ENCODE results near the gene HID1.
"Not testable (repeated sequence)": the region's sequence is repeated elsewhere in the genome, so short reads cannot be mapped to it uniquely, and the experiment has no call there.

The HID1 gene

DNA sequence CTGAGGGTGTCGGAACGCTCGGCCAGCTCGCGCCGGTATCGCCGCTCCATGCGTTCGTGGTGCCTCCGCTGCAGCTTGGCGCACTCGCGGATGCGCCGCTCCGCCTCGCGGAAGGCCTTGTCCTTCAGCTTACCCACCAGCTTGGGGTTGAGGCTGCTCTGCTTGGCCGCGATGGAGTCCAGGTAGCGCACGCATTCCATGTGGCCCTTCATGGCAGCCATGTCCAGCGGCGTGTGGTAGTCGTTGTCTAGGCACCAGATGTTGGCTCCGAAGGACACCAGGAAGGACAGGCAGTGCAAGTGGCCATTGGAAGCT lies 52.3 kb downstream of the HID1 start:
- no peak for DNase-seq

DNA sequence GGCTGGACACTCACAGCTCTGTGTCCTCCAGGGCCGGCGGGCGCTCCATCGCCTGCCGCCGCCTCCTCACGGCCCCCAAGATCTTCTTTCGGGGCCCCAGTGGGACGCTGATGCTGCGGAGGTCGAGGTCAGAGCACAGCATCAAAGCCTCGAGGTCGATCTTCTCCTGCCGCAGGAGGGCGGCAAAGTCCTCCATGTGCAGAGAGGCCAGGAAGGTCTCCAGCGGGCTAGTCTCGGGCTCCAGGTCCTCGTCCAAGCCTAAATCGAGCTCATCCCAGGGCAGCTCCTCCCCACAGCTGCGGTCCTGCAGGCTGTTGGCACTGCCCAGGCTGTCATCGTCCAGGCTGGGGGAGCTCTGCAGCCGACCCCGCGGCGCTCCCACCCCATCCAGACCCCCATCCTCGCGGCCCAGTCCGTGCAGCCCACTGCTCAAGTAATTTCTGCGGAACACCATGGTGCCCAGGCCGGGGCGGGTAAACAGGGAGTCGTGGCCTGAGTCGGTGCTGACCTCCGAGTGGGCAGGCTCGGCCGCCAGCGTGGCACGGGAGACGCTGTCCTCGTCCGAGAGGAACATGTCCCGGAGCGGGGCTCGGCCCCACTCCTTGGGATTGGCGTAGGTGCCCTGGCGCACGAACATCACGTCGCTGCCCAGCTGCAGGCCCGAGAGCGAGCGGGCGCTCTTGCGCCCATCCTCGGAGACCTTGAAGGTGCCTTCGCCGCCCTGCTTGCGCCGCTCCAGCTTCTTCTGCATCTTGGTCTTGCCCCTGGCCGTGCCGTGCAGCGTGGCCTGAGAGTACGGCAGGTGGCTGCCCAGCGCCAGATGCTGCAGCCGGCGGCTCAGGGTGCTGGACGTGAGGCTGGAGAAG lies 52.9 kb downstream of the HID1 start:
- DNase-seq, result peak; percentile 9

DNA sequence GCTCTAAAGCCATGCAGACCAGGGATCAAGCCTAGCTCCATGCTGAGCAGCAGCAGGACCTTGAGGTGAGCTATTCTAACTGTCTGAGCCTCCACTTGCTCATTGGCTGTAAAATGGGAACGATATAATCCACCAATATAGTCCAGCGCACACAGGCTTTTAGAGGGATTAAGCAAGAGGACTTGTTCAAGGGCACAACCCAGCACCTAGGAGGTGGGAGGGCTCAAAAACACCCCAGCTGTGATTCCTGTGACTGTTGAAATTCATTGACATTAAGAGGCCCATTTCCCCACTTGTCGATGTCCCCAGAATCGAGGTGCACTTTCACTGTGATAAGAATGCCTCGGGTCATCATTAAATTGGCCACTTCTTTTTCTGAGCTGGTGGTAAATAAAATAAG lies 53.7 kb downstream of the HID1 start:
- DNase-seq, result no peak

DNA sequence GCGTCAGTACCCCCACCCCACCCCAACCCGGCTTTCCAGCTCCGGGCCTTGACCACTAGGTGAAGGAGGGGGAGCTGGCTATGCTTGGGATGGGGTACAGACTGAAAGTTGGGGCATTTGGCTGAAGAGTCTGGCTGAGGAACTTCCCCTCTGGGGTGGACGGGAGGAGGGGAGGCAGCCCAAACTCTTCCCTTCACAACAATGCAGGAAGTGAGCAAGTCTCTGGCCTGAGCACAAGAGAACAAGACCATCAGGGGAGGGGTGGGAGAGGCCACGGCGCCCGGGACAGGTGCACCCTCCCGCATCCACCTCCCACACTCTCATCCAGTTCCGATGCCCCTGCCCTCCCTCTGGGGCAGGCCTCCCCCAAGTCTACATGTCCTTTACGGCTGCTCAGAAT lies 55.1 kb downstream of the HID1 start:
- no peak for DNase-seq

DNA sequence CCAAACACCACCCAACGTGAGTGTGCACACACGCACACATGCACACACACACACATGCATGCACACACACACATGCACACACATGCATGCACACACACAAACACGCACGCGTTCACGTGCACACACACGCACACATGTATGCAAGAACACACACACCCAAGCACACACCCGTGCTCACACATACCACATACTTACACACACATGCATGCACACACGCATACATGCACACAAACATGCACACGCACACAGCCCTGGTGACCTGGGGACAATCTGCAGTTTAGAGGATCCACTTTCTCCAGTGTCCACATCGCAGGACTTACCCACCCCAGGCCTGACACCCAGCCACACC lies 55.7 kb downstream of the HID1 start:
- no peak for DNase-seq

DNA sequence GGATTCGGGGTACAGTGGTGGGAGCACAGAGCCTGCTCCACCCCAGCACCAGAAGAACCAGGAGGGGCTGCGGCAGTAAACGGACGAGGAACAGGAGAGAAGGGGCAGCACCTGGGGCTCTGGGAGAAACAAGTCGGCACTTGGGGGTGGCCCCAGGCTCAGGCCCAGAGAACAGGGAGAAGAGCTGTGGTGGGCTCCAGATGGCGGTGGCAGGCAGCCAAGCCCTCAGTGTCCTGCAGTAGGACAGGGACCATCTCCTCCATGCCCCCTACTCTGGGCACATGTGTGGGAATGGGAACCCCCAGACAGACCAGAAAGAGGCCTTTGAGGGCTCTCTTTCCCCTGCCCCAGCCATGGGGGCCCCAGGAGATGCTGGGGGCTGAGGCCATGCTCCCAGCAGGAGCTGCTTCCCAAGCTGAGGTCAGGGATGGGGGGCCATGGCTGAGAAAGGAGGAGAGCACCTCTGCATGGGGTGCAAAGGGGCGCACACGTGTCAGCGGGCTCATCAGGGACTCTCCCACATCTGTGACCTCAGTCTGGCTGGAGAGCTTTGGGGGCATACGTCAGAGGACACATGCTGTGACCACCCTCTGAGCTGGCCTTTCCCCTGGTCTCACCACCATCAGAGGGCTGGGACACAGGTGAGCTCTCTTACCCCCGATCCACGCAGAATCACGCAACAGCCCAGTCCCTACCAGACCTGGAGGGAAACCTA lies 56.3 kb downstream of the HID1 start:
- DNase-seq, result no peak

DNA sequence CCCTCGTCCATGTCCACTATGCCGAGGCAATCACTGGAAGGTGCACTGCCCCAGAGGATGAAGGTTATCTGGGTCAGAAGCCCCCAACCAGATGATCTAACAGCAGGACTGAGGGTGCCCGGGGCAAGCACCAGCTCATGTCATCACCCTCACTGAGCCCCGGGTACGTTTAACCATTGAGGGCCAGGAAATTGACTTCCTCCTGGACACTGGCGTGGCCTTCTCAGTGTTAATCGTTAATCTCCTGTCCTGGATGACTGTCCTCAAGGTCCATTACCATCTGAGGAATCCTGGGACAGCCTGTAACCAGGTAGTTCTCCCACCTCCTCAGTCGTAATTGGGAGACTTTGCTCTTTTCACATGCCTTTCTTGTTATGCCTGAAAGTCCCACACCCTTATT lies 61.1 kb downstream of the HID1 start:
- DNase-seq, result not testable (repeated sequence)

DNA sequence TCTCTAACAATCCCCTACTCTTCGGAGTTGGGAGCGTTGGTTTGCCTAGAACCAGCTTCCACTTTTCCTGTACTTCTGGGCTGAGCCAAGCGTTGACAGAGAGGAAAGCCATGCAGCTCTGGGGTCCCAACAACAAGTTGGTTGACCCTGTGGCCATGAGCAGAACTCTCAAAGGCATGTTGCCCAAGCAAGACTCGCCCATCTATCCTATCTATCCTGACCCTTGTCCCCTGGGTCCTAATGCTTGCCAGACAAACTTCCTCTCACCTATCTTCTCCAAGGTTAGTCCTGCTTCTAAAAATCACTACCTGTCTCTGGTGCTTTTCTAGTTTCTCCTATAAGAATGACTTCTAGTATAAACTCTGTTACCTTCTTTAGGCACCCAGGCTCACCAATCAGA lies 63.5 kb downstream of the HID1 start:
- not testable (repeated sequence) for DNase-seq

DNA sequence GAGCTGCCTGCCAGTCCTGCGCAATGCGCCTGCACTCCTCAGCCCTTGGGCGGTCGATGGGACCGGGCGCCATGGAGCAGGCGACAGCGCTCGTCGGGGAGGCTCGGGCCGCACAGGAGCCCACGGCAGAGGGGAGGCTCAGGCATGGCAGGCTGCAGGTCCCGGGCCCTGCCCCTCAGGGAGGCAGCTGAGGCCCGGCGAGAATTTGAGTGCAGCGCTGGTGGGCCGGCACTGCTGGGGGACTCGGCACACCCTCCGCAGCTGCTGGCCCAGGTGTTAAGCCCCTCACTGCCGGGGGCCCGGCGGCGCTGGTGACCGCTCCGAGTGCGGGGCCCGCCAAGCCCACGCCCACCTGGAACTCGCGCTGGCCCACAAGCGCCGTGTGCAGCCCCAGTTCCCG lies 65.5 kb downstream of the HID1 start:
- no peak for DNase-seq

DNA sequence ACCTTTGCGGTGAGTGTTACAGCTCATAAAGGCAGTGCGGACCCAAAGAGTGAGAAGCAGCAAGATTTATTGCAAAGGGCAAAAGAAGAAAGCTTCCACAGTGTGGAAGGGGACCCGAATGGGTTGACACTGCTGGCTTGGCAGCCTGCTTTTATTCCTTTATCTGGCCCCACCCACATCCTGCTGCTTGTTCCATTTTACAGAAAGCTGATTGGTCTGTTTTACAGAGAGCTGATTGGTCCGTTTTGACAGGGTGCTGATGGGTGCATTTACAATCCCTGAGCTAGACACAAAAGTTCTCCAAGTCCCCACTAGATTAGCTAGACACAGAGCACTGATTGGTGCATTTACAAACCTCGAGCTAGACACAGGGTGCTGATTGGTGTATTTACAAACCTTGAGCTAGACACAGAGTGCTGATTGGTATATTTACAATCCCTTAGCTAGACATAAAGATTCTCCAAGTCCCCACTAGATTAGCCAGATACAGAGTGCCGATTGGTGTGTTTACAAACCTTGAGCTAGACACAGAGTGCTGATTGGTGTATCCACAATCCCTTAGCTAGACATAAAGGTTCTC lies 66.3 kb downstream of the HID1 start:
- not testable (repeated sequence) for DNase-seq

DNA sequence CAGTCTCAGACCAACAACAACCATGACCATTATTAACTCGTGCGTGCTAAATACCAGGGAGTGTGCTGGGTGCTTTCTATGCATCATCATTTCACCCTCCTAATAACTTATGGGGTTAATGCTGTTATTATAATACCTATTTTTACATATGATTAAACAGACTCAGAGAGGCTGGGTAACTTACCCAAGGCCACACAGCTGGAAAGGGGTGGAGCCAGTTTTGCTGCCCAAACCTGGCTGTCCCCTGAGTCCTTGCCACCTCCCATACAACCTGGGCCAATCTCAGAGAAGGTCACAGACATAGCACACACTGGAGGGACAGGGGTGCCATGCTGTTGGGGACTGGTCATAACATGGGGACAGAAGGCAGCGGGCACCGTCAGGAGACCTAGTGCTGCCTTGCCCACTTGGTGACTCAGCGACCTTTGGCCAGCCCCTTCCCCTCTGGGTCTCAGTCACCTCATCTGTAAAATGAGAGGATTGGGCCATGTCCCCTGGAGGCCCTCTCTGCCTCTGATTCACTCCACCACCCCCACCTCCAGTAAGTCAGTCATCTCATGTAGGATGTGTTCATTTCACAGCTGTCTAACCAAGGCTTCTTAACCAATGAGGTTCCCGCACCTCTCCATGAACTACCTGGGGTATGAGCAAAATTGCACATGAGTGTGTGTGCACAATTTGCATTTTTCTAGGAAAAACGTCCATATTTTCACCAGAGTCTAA lies 67.7 kb downstream of the HID1 start:
- DNase-seq, result no peak

DNA sequence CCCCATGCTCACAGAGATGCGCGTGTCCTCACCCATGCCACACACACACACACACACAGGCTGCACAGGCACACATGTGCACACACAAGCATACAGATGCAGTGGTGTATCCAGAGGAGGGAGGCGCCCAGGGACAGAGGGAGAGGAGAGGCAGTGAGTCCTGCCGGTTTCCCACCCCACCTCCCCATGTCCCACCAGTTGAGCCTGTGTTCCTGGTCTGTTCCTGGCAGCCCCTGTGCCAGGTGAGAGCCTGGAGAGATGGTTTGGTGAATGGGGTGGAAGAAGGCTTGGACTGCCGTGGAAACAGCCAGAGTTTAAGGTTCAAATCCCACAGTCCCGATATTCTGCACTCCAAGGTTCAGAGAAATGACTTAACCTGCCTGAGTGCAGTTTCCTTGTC lies 68.9 kb downstream of the HID1 start:
- no peak for DNase-seq

DNA sequence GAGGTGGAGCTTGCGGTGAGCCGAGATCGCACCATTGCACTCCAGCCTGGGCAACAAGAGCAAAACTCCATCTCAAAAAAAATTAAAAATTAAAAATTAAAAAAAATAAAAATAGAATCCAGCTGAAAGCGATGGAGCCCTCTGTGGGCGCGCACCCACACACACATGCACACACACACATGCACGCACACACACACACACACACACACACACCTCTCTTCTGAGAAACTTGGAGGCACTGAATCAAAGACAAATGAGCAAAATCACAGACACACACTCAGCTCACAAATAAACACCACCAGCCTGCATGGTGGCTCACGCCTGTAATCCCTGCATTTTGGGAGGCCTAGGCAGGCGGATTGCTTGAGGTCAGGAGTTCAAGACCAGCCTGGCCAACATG lies 69.5 kb downstream of the HID1 start:
- no peak for DNase-seq

DNA sequence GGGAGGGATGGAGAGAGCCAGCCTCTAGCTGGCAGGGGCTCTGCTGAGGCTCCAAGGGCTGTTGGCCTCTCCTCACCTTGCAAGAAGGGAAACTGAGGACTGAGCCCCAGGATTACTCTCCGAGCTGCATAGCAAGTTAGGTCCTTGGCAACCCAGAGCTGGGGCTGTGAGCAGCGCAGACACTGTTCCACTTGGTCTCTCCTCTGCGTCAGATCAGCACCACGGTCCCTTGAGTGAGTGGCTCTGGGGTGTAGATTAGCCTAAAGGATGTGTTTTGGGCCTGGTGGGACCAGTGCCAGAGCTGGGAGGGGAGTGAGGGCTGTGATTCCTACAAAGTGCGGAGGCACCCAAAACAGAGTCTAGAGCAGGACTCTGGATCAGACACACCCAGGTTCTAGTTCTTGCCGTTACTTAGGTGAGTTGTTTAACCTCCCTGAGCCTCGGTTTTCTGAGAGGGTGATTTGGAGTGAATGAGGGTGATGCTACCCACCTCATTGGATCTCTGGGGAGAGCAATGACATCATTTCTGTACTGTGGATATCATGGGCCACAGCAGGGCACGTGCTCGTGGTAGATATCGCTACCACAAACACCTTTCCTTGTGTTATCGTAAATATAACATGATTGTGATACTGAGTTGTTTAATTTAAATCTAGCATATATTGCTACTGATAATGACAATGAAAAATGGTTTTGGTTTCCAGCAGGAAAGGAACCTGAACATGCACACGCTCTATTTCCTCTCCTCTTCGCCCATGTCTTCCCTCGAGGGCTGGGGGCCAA lies 71.0 kb downstream of the HID1 start:
- no peak for DNase-seq
